ENCODE data around the gene COL18A1. TPM values are rescaled to one million over a fixed set of nuclear protein-coding genes. Genes with fewer than 3 reads are reported as not detected.

Gene COL18A1
- total RNA-seq, 1 donor from 2014 or later, result 61.1 TPM

DNA sequence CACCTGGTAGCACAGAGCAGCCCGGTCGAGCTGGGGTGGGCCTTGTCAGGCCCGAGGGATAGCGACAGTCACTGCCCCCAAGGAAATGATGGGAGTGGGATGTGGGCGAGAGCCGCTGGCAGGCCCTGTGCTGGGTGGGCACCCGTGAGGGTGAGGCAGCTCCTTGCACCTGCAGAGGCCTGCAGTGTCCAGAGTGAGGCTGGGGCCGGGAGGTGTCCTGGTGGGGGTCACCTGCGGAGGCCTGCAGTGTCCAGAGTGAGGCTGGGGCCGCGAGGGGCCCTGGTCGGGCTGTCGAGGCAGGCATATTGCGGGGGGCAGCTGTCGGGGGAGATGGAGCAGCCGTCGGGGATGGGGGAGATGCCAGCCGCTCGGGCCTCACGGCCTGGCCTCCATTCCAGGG lies 87.8 kb downstream of the COL18A1 start:
- no peaks in the 10 kb centered on the region for H3K9me3 Mint-ChIP-seq (ENCODE audit: unreplicated experiment)
- H3K36me3 Mint-ChIP-seq (ENCODE audit: low read depth, unreplicated experiment), result no peaks in the 10 kb centered on the region
- no peak overlapping the region for H3K4me3 Mint-ChIP-seq (ENCODE audit: unreplicated experiment)

DNA sequence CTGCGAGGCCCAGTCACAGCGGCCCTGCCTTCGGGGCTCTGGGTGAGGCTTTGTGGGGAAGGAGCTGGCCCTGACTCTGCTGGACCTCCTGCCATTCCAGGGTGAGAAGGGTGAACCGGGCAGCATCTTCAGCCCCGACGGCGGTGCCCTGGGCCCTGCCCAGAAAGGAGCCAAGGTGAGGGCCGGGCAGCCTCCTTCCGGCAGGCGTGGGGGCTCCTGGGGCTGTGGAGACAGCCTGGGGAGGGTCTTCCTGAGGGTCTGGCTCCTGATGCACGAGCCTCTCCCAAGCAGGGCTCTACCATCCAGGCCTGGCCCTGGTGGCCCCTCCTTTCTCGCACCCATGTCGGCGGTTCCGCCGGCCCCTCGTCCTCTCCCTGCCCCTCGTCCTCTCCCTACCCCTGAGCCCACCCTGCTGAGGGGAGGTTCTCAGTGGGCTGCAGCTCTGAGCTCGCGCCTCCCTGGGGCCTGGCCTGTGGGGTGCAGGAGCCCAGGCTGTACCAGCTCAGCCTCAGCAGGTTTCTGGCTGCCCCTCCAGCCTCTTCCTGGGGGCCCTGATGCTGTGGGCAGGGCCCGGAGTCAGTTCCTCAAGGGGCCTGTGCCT lies 88.5 kb downstream of the COL18A1 start:
- H3K27me3 Mint-ChIP-seq (ENCODE audit: unreplicated experiment), result peaks cover 5% of the 10 kb centered on the region
- no peaks in the 10 kb centered on the region for H3K36me3 Mint-ChIP-seq (ENCODE audit: low read depth, unreplicated experiment)
- no peak overlapping the region for H3K27ac Mint-ChIP-seq (ENCODE audit: unreplicated experiment)
- H3K4me3 Mint-ChIP-seq (ENCODE audit: unreplicated experiment), result no peak overlapping the region
- no peaks in the 10 kb centered on the region for H3K9me3 Mint-ChIP-seq (ENCODE audit: unreplicated experiment)
- H3K4me1 Mint-ChIP-seq (ENCODE audit: unreplicated experiment), result no peaks in the 10 kb centered on the region
- DNase-seq (ENCODE audit: low spot score), result no peak
- no peak for TF ChIP-seq CTCF (IDR thresholded peaks at IDR 0.05; ENCODE audit: unreplicated experiment)

More for the DNA sequence above, 87.8 kb downstream of the COL18A1 start:
- no peaks in the 10 kb centered on the region for H3K4me1 Mint-ChIP-seq (ENCODE audit: unreplicated experiment)
- DNase-seq (ENCODE audit: low spot score), result no peak
- H3K27me3 Mint-ChIP-seq (ENCODE audit: unreplicated experiment), result peaks cover 5% of the 10 kb centered on the region
- TF ChIP-seq CTCF (IDR thresholded peaks at IDR 0.05; ENCODE audit: unreplicated experiment), result no peak
- H3K27ac Mint-ChIP-seq (ENCODE audit: unreplicated experiment), result no peak overlapping the region

GRCh38 chr21:45494135-45494850 lies 89.3 kb downstream of the COL18A1 start:
- H3K27ac Mint-ChIP-seq (ENCODE audit: unreplicated experiment), result no peak overlapping the region
- no peaks in the 10 kb centered on the region for H3K4me1 Mint-ChIP-seq (ENCODE audit: unreplicated experiment)
- TF ChIP-seq CTCF (IDR thresholded peaks at IDR 0.05; ENCODE audit: unreplicated experiment), result no peak
- peaks cover 5% of the 10 kb centered on the region for H3K27me3 Mint-ChIP-seq (ENCODE audit: unreplicated experiment)
- H3K9me3 Mint-ChIP-seq (ENCODE audit: unreplicated experiment), result no peaks in the 10 kb centered on the region
- DNase-seq (ENCODE audit: low spot score), result no peak
- no peak overlapping the region for H3K4me3 Mint-ChIP-seq (ENCODE audit: unreplicated experiment)
- no peaks in the 10 kb centered on the region for H3K36me3 Mint-ChIP-seq (ENCODE audit: low read depth, unreplicated experiment)

GRCh38 chr21:45494851-45495680 lies 90.1 kb downstream of the COL18A1 start:
- H3K4me3 Mint-ChIP-seq (ENCODE audit: unreplicated experiment), result no peak overlapping the region
- no peak for TF ChIP-seq CTCF (IDR thresholded peaks at IDR 0.05; ENCODE audit: unreplicated experiment)
- H3K27me3 Mint-ChIP-seq (ENCODE audit: unreplicated experiment), result peaks cover 8% of the 10 kb centered on the region
- H3K4me1 Mint-ChIP-seq (ENCODE audit: unreplicated experiment), result no peaks in the 10 kb centered on the region
- no peaks in the 10 kb centered on the region for H3K9me3 Mint-ChIP-seq (ENCODE audit: unreplicated experiment)
- no peak for DNase-seq (ENCODE audit: low spot score)
- no peak overlapping the region for H3K27ac Mint-ChIP-seq (ENCODE audit: unreplicated experiment)
- H3K36me3 Mint-ChIP-seq (ENCODE audit: low read depth, unreplicated experiment), result no peaks in the 10 kb centered on the region

All from endothelial cell (in vitro differentiated cells).